Right lobe of liver (tissue), 4 donors: ENCODE results near the gene LAMB1.

ENCODE experiments used
- CTCF ChIP-seq, 4 donors: fragments of 200-600 bp in 3 of 4; fragments of 450-650 bp in 1 of 4; IDR thresholded peaks; one replicate each; pipeline versions ENCODE4 v1.5.1 to v1.8.0; 2016 to 2022; ENCODE audit warnings: antibody characterized with exemption in 4 of 4, mild to moderate bottlenecking in 2 of 4
- POLR2A ChIP-seq: fragments of 450-650 bp; IDR thresholded peaks from one replicate; pipeline ENCODE4 v1.6.1; 2017; ENCODE audit warnings: antibody characterized with exemption, mild to moderate bottlenecking
- donor health status: DM: no; HTN: no; CAD: no.
- donor health status: DM: no; HTN: no; CAD: no.
- donor health status: DM: no; HTN: yes; CAD: no.

- no peak for TF ChIP-seq POLR2A
- TF ChIP-seq CTCF (IDR thresholded peaks at IDR 0.05), result no peak
Observed at GRCh38 chr7:107953265-107953923, 49.6 kb downstream of the LAMB1 start.
